DMS79 treated with DMSO at 0.1 percent for 48 hours (cell line): Measurements from ENCODE around the gene ARHGAP28.

Experiments
- DNase-seq: peaks from one replicate; lab custom pipeline; 2025; lab: John Stamatoyannopoulos, UW

The ARHGAP28 gene

DNA sequence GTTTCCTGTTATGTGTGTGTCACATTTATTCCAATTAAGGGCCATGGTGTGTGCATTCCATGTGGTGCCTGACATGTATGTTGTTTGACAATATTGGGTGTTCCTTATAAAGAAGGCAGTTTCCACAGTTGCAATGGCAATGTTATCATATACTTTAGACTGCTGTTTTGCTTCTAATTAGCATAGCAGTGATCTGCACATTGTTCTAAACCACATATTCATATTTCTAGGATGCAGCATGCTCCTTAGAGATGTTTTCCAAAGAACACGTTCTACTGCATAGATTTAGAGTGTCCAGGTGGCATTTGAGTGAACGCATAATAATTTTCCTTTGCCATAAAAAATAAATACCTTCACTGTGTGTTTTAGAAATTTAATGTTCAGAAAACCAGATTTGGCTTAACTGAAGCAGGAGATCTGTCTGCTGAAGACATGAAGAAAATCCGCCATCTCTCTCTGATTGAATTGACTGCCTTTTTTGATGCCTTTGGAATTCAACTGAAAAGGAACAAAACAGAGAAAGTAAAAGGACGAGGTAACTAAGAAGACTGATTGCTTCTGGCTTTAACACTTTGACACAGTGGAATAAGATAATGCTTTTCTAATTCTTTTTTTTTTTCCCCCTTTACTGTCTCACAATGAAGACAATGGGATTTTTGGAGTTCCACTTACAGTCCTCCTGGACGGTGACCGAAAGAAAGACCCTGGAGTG, 143.7 kb downstream of the ARHGAP28 start:
- DNase-seq: no peak

DNA sequence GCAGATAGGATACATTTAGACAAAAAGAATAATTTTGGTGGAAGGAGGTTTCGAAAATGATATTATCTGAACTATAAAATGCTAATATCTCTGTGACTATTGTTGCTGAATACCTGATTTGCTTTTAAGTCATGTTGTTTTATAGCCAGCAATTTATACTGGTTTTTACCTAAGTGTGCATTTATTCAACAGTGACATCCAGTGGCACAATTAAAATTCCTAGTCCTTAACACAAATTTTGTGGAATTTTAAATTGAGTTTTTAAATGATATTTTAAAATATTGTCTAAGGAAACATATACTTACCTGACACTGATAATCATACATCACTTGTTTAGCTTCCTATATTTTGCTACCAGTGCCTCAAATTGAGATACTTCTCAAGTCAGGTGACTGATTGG, 144.8 kb downstream of the ARHGAP28 start:
- peak; percentile 15 for DNase-seq

DNA sequence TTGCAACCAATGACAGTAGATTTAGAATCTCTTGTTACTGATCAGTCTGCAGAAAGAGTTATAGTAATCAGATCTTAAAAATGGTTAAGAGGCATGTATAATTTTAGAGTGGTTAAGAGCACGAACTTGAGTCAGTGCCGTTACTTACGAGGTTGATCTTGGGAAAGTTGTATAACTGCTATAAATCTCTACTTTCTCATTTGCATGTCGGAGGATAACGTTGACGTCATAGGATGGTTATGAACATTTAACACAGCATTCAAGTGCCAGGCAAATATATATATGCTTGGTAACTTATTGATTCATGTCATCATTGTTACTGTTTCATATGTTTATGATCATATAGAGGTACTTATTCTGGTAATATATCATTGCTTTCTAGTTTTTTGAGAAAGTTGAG, 146.2 kb downstream of the ARHGAP28 start:
- DNase-seq: no peak

DNA sequence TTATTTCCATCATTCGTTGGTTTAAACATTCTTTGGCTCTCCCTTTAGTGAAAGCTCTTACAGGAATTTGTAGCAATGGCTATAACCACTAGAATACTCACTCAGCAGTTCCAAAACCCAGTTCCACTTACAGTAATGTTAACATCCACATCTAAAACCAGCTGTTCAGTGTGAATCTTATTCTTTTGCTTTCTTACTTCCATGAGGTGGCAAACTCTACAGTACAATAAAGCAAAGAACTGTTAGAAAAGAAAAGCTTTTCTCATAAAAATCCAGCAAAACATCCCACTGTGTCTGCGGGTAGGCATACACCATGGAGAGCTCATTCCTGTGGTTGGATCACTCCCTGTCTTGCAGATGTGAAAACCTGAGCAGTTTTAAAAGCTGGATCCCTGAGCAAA, 147.1 kb downstream of the ARHGAP28 start:
- DNase-seq: no peak

DNA sequence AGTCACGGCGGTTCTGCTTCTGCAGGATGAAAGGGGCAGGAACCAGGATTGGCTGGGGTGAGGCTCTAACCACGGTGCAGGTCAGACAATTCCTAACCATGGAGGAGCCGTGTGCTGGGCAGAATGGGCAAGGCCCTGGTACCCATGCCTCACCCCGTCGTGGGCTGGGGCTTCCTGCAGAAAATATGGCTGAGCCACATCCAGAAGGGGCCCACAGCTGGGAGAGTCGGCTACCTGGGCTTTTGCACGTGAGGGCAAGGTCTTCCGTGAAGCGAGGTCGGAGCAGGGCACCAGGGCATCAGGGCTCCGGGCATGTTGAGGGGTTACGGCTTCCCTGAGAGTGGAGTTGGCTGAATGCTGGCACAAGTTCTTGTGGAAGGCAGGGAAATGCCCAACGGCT, 147.8 kb downstream of the ARHGAP28 start:
- DNase-seq: no peak

DNA sequence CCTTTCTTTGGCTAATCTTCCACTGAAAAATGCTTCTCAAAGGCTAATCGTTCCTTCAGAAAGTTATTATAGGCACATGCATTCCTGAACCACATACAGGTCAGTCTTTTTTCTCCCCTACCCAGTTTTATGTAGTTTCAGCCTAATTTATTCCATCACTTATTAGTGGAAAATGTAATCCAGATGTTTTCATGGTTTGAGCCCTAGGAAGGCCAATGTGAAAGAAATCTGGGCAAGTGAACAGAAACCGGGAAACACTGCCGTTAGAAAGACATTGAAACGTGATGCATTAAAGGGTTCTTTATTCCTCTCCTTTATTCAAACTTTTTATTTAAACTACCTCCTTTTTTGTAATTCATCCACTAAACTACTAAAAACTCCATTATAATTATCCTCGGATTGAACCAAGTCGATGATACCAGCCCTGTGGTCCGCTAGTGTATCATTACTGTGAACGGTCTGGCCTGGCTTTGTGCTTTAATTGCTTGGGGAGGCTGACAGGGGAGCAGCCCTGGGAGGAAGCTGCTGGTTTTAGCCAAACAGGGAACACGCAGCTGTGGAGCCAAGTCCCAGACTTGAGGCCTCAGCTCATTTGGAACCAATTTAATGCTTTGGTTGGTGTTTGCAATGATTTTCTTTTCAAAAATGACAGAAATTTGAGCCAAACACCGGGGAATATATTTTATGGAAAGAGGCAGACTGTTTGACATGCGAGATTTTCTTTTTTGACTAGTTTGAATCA, 149.2 kb downstream of the ARHGAP28 start:
- DNase-seq: no peak

DNA sequence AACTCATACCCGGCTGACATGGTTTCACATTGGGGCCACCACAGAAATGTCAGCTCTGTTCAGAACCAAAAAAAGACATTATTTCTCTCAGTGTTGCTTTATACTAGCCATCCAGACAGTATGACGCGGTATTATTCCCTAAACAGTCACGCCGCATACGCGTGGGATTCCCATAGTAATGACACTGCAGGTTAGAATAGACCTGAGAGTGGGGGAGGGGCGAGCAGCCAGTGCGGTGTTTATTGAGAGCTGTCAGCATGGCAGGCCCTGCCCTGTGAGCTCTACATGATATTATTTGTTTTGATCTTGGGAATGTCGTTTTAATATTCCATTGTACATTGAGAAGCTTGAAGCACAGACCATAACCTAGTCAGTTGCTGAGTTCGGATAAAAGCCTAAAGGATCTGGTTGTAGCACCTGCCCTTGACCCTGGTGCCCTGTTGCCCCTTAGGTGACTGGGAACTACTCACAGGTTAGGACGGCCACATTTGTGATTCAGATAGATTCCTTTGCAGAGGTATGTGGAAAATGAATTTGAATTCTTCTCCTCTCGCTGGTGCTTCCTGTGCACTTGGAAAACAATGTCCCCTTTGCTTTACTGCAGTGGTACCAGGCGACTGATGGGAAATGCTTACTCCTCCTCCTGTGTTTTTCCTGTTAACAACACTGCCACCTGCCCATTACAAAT, 150.1 kb downstream of the ARHGAP28 start:
- DNase-seq: no peak

DNA sequence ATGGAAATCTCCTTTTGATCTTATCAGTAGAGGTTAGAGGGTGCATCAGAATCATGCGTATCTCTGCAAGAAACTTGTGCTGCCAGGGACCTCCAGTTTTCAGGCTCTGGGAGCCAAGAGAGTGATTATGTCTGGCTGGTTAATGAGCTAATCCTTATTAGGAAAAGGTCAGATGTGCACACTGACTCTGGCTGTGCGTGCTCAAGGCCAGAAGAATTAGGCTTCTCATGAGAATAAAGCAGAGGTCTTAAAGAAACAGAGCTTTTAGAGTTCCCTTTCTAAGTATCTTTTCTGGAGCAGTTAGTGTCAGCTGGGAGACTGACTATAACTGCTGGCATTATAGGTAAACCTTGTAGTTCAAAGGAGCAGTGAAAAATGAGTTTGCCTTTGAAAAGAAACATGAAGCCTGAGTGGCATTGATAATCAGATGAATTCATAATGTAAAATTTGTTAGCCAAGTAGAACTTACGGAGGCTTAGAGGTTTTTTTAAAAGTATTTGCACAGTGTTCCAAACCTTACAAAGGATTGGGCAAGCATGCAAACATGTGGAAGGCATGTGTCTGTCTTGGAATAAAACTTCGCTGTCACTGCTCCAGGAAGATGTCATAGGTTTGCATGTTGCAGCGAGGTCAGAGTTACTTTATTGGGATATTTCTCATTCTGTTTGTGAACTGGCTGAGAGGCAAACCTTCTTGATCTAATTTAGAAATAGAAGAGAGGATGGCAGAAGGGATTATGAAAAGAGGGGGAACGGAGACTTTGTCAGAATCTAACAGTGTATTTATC, 151.7 kb downstream of the ARHGAP28 start:
- no peak for DNase-seq

DNA sequence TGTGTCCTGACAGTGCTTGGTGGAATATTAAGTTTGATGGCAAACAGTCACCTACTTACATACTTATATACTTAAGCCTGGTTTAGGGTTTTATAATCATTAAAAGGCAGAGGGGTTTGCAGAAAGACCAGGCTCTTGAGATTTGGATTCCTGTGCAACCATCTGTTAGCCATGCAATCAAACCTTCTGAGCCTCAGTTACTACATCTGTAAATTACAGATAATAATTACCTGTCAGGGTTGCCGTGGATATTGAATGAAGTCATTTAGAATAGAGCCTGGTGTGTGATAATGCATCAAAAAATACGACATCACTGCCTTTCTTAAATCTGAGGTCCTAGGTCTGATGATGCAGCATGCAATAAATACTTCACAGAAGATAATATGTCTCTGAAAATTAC, 152.9 kb downstream of the ARHGAP28 start:
- no peak for DNase-seq

DNA sequence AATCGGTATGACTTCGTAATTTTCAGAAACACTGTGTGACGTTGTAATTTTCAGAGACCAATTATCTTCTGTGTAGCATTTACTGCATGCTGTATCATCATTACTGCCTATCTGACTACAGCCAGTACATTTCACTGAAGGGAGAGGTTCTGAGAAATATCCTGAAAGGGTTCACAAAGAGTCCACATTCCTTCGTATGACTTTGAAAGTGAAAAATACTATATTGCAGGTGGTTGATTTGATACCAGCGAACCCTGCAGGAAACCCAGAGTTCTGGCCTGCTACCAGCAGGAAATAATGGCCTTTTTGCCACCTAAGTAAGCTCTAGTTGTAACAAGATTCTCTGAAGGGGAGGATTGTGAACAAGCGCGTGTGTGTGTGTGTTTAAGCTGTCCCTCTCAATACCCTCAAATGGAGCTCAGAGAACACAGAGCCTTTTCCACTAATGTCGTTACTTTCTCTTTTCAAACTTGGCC, 155.5 kb downstream of the ARHGAP28 start:
- DNase-seq: no peak

DNA sequence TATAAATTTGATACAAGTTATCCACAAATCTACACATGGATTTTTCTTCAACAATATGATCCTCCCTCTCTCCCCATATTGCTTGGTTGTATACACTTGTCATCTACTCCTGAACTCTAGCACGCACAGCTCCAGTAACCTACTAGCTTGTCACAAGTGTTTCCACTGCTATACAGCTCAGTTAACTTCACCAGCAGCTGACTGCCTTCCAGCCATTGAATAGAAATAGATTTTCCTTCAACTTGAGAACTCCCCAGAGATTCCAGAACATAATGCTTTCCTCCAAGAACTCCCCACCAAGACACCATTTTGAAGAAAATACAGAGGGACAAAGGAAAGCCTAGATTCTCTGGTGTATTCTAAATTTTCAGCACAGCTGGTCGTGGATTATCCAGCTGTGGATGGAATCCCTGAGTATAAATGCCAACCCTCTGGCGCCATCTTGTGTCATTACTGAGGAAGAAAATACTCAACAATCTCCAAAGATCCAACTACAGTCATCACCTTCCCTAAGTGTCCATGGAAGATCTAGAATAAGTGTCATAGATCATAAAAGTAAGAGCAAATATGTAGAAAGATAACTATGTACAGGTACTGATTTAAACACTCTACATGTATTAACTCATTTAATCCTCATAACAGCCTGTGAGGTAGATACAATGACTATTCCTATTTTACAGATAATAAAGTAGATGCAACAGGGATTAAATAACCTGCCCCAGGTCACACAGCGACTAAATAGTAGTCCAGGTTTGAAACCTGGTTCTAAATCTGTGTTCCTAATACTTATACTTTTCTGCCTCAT, 156.7 kb downstream of the ARHGAP28 start:
- peak; percentile 85 for DNase-seq

DNA sequence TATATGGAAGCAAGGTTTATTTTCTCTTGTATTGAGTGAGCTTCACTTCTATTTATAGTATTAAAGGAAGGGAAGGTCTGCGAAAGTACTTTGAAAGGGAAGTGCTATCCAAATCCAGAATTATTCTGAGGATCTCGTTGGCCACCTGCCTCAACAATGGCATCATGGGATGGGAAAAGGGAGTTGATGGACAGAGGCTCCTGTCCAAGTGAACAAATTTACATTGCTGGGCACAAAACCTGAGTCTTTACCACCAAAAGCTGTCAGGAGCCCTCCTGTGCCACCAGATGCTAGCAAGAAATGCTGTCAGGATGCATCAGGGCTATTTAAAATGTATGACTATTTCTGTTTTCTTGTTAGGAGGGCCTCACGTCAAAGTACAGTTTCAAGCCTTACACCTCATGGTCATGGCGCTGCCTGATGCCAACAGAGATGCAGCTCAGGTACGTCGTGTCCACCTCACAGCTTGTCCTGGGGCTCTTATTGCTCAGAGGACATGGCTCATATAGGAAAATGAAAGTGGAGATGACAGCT, 157.3 kb downstream of the ARHGAP28 start:
- DNase-seq: no peak

DNA sequence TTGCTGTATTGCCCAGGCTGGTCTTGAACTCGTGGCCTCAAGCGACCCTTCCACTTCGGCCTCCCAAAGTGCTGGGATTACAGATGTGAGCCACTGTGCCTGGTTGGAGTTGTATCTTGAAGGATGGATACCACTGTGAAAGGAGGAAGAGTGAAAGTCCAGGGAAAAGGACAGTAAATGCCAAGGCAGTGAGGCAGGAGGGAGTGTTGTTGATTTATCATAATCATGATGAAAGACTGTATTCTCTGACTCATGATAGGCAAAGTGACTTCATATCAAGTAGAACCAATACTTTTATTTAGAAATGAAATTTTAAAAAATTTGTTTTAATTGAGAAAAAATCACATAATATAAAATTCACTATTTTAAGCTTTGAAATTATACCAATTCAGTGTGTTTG, 162.3 kb downstream of the ARHGAP28 start:
- DNase-seq: no peak

DNA sequence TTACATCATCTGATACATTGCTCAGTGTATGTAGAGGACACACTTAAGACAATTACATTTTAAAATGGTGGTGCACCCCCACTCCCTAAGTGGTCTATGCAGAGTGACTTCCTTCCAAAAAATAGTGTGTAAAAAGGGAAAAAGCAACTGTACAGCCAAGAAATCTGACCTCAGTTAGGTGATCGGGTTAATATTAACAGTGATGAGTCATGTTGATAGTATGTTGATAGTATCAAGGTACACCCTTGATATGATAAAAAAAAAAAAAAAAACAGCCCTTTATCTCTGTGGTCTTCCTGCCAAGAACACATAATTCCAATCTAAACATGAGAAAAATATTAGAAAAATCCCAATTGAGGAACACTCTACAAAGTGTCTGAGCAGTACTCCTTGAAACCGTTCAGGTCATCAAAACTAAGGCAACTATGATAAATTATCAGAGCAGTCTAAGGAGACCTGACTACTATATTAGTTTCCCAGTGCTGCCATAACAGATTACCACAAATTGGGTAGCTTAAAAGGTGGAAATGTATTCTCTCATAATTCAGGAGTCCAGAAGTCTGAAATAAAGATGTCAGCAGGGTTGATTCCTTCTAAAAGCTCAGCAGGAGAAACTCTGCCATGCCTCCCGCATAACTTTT, 171.9 kb downstream of the ARHGAP28 start:
- DNase-seq: no peak

DNA sequence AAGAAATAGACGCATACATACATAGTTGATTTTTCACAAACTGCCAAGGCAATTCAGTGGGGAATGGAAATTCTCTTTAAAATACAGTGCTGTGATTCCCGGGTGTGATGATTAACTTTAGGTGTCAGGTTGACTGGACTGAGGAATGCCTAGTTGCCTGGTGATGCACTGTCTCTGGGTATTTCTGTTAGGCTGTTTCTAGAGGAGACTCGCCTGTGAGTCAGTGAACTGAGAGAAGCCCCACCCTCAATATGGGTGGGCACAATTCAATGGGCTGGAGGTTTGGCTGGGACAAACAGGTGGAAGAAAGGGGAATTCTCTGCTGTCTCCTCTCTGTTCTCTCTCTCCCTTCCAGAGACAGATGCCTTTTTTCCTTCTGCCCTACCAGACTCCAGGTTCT, 187.6 kb downstream of the ARHGAP28 start:
- DNase-seq: no peak

DNA sequence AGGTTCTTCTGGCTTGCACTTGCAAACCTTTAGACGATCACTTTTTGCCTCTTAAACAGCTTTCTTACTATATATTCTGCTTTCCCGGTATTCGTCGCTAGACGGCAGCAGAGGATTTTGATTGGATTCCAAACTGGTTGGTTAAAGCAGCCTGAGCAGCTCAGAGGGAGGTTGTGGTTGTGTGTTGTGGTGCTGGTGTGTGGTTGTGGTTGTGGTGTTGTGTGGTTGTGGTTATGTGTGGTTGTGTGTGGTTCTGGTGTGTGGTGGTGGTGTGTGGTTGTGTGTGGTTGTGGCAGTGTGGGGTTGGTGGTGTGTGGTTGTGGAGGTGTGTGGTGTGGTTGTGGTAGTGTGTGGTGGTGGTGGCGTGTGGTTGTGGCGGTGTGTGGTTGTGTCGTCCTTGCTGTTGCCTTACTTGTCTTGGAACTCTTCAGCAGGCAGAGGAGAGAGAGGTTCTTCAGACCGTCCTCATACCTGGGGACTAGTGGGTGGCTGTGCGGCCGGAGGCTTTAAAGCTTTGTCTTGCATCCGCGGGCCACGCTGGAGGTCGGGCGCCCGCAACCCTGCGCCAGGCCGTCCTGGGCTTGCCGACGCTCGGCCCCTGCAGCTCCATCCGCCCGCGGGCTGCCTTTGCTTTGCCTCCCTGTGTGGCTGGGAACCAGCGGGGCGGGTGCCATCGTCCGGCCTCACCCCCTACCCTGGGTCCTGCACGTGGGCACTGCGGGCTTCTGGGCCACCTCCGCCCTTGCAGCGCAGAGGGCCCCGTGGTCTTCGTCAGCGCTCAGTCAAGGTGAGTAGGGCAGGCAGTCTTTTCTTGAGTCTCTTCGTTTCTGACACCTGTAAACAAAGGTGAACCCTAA, 190.8 kb downstream of the ARHGAP28 start:
- DNase-seq: peak; percentile 12

DNA sequence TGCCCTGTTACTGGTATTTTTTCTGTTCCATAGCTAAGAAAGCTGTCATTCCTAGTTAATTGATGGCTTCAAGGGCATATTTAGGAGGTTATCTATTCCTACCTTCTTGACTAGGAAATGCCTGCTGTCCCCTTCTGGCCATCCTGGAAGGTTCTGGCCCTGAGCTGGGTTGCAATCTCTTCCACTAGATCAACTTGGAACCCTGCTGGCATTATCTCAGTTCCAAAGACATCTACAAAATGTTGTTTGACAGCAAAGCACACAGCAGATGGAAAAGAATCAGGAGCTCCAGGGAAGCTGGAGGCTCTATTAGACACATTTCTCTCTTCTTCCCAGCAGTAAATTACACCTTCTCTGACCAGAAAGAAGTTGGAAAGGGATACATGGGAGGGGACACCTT, 192.1 kb downstream of the ARHGAP28 start:
- no peak for DNase-seq

DNA sequence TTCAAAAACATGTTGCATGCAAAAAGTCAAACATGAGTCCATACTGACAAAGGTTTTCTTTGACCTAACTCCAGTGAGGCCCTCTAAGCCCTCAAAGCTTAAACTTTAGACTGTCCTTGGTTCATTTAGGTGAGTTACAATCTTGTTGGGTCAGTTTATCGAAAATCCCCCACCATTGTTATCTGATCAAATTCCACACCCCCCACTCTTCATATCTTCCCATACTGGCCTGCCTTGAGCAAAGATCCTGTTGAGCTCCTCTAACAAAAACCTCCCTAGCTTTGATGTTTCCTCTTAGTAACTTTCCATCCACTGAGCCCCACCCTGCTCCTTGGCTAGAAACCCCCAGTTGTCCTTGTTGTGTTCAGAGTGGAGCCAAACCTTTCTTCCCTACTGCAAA, 193.7 kb downstream of the ARHGAP28 start:
- DNase-seq: no peak

DNA sequence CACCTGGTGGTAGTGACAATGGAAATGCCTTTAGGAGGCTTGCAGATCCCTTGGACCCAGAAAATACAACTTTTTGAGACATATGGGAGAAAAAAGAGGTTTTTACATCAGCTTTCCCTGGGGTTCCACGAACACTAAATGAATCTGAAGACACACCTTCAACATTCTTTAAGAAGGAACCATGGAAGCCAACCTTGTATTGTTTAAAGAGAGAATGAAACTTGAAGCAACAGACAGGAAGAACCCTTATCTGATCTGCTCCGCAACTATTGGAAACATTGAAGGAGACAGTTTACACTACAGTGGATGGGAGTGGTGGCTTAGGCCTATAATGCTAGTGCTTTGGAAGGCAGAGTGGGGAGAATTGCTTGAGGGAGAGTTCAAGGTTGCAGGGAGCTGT, 197.6 kb downstream of the ARHGAP28 start:
- DNase-seq: no peak

DNA sequence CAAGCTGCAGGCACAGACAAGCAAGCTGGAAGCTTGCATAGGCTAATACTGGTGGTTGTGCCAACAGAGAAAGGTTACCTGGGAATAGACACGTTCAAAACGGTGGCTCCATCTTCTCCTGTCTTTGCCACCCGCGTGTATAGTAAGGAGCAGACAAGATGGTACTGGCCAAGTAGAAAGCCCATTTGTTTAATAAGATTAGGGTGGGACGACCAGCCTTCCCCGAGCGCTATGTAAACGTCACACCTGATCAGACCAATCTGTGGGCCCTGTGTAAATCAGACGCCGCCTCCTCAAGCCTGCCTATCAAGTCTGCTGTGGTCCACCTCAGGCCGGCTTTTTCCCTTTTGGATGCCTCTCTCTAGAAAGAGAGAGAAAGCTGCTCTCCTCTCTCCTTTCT, 198.8 kb downstream of the ARHGAP28 start:
- no peak for DNase-seq
